ENCODE measurements around the gene ATP1A4. TPM values are rescaled to one million over a fixed set of nuclear protein-coding genes. Genes with fewer than 3 reads are reported as not detected.

ATP1A4 gene
- total and polyA plus RNA-seq, 2 of the 13 experiments (the other 11 are each of a cell fraction or from before 2014, with no cell fraction given), result not detected

GRCh38 chr1:160159846-160160245 lies 8.4 kb downstream of the ATP1A4 start:
- POLR2A ChIA-PET, result no interaction called here

GRCh38 chr1:160161965-160162705 lies 10.7 kb downstream of the ATP1A4 start:
- 16% methylated on average over 5 of the region's 6 CpGs for WGBS (ENCODE audit: low lambda C conversion rate)
- Histone ChIP-seq H3K4me2 (ENCODE audit: low read depth, low read length) (no peak overlapping the region), H3K36me3 (replicated peaks in 1 of 2; ENCODE audit: control insufficient read depth in 1 of 2, insufficient read depth in 2 of 2, low read length in 2 of 2) (no peaks in the 10 kb centered on the region), H2AFZ (ENCODE audit: low read length) (no peak overlapping the region), H3K27ac (ENCODE audit: extremely low read length, insufficient read depth, low read length) (no peak overlapping the region), H3K79me2 (ENCODE audit: insufficient read depth, low read length) (no peaks in the 10 kb centered on the region), H4K20me1 (ENCODE audit: insufficient read depth, low read length) (no peaks in the 10 kb centered on the region), H3K9ac (ENCODE audit: insufficient read depth, low read depth, low read length) (no peak overlapping the region), H3K9me3 (ENCODE audit: low read length) (no peaks in the 10 kb centered on the region), H3K4me3 (replicated peaks in 1 of 3; ENCODE audit: insufficient read depth in 1 of 3, low read depth in 2 of 3, low read length in 3 of 3) (no peak overlapping the region), H3K27me3 (ENCODE audit: control insufficient read depth in 1 of 2, insufficient read depth in 2 of 2, low read length in 2 of 2) (peaks cover 0 to 8% of the 10 kb centered on the region in 2 experiments; a peak in 4 of 5 replicates), H3K4me1 (ENCODE audit: insufficient read depth, low read length) (peaks cover 39% of the 10 kb centered on the region)
- intact Hi-C loops (cut with micrococcal nuclease; ENCODE audit: unreplicated experiment) (loop anchor here (1.0 kb wide), 1 partner anchor 90 kb away; no protein-coding TSS in a partner anchor), in situ Hi-C loops (cut with HindIII; ENCODE audit: extremely low pct_ligation_motif_present, low pct_unique_long_range_greater_than_20kb) (no loop called here)
- CTCF ChIA-PET (ENCODE audit: low intra/inter-chr PET ratio, low total read pairs), result no interaction called here
- peak; percentile 94 for ATAC-seq
- FAIRE-seq, result peak; percentile 67
- DNase-seq (ENCODE audit: low spot score), result peak; percentile 53
- BruUV-seq (replicated peaks), result no TSS peak
- POLR2A ChIA-PET, result no interaction called here
- TF ChIP-seq ZBTB4 (CRISPR knock-in tag; IDR thresholded peaks at IDR 0.05; ENCODE audit: borderline replicate concordance) (no peak), SIX1 (CRISPR knock-in tag; IDR thresholded peaks at IDR 0.05; ENCODE audit: borderline replicate concordance) (no peak), ZNF20 (CRISPR knock-in tag; IDR thresholded peaks at IDR 0.05) (no peak), STAG1 (CRISPR knock-in tag; IDR thresholded peaks at IDR 0.05) (peak; percentile 67), HOXA9 (CRISPR knock-in tag; IDR thresholded peaks at IDR 0.05; ENCODE audit: borderline replicate concordance) (no peak), AGO1 (IDR thresholded peaks at IDR 0.05; ENCODE audit: low read depth, low read length, poor library complexity, severe bottlenecking) (no peak)
- TF ChIP-seq, protein P1, sequence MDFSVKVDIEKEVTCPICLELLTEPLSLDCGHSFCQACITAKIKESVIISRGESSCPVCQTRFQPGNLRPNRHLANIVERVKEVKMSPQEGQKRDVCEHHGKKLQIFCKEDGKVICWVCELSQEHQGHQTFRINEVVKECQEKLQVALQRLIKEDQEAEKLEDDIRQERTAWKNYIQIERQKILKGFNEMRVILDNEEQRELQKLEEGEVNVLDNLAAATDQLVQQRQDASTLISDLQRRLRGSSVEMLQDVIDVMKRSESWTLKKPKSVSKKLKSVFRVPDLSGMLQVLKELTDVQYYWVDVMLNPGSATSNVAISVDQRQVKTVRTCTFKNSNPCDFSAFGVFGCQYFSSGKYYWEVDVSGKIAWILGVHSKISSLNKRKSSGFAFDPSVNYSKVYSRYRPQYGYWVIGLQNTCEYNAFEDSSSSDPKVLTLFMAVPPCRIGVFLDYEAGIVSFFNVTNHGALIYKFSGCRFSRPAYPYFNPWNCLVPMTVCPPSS (IDR thresholded peaks at IDR 0.05), result no peak

More at GRCh38 chr1:160159846-160160245, 8.4 kb downstream of the ATP1A4 start:
- CTCF ChIA-PET (ENCODE audit: low intra/inter-chr PET ratio, low total read pairs), result no interaction called here
- H3K9me3 ChIP-seq (ENCODE audit: low read length), result no peaks in the 10 kb centered on the region
- no peaks in the 10 kb centered on the region; a peak in 3 of 5 replicates for H3K27me3 ChIP-seq (ENCODE audit: control insufficient read depth in 1 of 2, insufficient read depth in 2 of 2, low read length in 2 of 2)
- H4K20me1 ChIP-seq (ENCODE audit: insufficient read depth, low read length), result no peaks in the 10 kb centered on the region
- intact Hi-C loops (cut with micrococcal nuclease; ENCODE audit: unreplicated experiment), result no loop called here
- H3K4me3 ChIP-seq (replicated peaks in 1 of 3; ENCODE audit: insufficient read depth in 1 of 3, low read depth in 2 of 3, low read length in 3 of 3), result no peak overlapping the region
- no peak overlapping the region for H2AFZ ChIP-seq (ENCODE audit: low read length)
- ATAC-seq (no peak), DNase-seq (ENCODE audit: low spot score) (no peak), FAIRE-seq (no peak)
- H3K36me3 ChIP-seq (replicated peaks in 1 of 2; ENCODE audit: control insufficient read depth in 1 of 2, insufficient read depth in 2 of 2, low read length in 2 of 2), result no peaks in the 10 kb centered on the region
- no peak overlapping the region for H3K27ac ChIP-seq (ENCODE audit: extremely low read length, insufficient read depth, low read length)
- H3K4me2 ChIP-seq (ENCODE audit: low read depth, low read length), result no peak overlapping the region
- TF ChIP-seq ZNF713 (CRISPR knock-in tag; IDR thresholded peaks at IDR 0.05), result no peak
- TF ChIP-seq ERF (CRISPR knock-in tag; IDR thresholded peaks at IDR 0.05), result no peak
- TF ChIP-seq ATF3 (CRISPR knock-in tag; IDR thresholded peaks at IDR 0.05), result no peak
- 0 out of 2 replicates have a peak, but pooled peaks have one; percentile 8 for TF ChIP-seq NR2F6 (IDR thresholded peaks at IDR 0.05)
- TF ChIP-seq NR2F6 (CRISPR knock-in tag; IDR thresholded peaks at IDR 0.05), result no peak
- H3K9ac ChIP-seq (ENCODE audit: insufficient read depth, low read depth, low read length), result no peak overlapping the region
- no TSS peak for BruUV-seq (replicated peaks)
- in situ Hi-C loops (cut with HindIII; ENCODE audit: extremely low pct_ligation_motif_present, low pct_unique_long_range_greater_than_20kb), result no loop called here
- no peaks in the 10 kb centered on the region for H3K79me2 ChIP-seq (ENCODE audit: insufficient read depth, low read length)
- peaks cover 42% of the 10 kb centered on the region for H3K4me1 ChIP-seq (ENCODE audit: insufficient read depth, low read length)

Data from HepG2 (cell line).